Measurements from ENCODE around the gene ITGA2B.

ITGA2B gene

GRCh38 chr17:44381810-44382305 lies 7.6 kb downstream of the ITGA2B start:
- ChIA-PET CTCF (no interaction called here), POLR2A (interaction anchor here (1.1 kb wide), 1 partner anchor 12 kb away, joined by 3 read pairs; no protein-coding TSS in a partner anchor)
- DNase-seq (ENCODE audit: extremely low spot score): no peak
- no peak for TF ChIP-seq HDGF (IDR thresholded peaks at IDR 0.05; ENCODE audit: borderline replicate concordance)
- TF ChIP-seq SP1 (IDR thresholded peaks at IDR 0.05): no peak
- no peak for TF ChIP-seq SUZ12 (IDR thresholded peaks at IDR 0.05)
- TF ChIP-seq FOXM1 (IDR thresholded peaks at IDR 0.05; ENCODE audit: borderline replicate concordance): no peak
- no peak for TF ChIP-seq TARDBP (IDR thresholded peaks at IDR 0.05)
- TF ChIP-seq FOXA1 (IDR thresholded peaks at IDR 0.05): no peak
- no peak for TF ChIP-seq L3MBTL2 (conservative IDR thresholded peaks at IDR 0.05)
- no peak for TF ChIP-seq BHLHE40 (IDR thresholded peaks at IDR 0.05; ENCODE audit: borderline replicate concordance)
- TF ChIP-seq FOXK2 (IDR thresholded peaks at IDR 0.05): no peak
- no peak for TF ChIP-seq NFRKB (IDR thresholded peaks at IDR 0.05)
- no peak for TF ChIP-seq CTBP1 (IDR thresholded peaks at IDR 0.05; ENCODE audit: borderline replicate concordance)
- TF ChIP-seq PKNOX1 (IDR thresholded peaks at IDR 0.05): no peak
- TF ChIP-seq ELF4 (IDR thresholded peaks at IDR 0.05): no peak
- TF ChIP-seq LEF1 (IDR thresholded peaks at IDR 0.05; ENCODE audit: borderline replicate concordance): no peak
- TF ChIP-seq ARNT (IDR thresholded peaks at IDR 0.05): no peak

GRCh38 chr17:44380767-44381166 lies 8.7 kb downstream of the ITGA2B start:
- ChIA-PET CTCF (interaction anchor here (0.6 kb wide), 1 partner anchor 171 kb away, joined by 4 read pairs; no protein-coding TSS in a partner anchor), POLR2A (no interaction called here)
- TF ChIP-seq L3MBTL2 (conservative IDR thresholded peaks at IDR 0.05) (no peak), ARNT (IDR thresholded peaks at IDR 0.05) (no peak), PKNOX1 (IDR thresholded peaks at IDR 0.05) (no peak), LEF1 (IDR thresholded peaks at IDR 0.05; ENCODE audit: borderline replicate concordance) (no peak), SUZ12 (IDR thresholded peaks at IDR 0.05) (no peak), TARDBP (IDR thresholded peaks at IDR 0.05) (no peak), FOXK2 (IDR thresholded peaks at IDR 0.05) (no peak), NFRKB (IDR thresholded peaks at IDR 0.05) (no peak), BHLHE40 (IDR thresholded peaks at IDR 0.05; ENCODE audit: borderline replicate concordance) (no peak), FOXM1 (IDR thresholded peaks at IDR 0.05; ENCODE audit: borderline replicate concordance) (no peak), ELF4 (IDR thresholded peaks at IDR 0.05) (no peak), ZNF384 (IDR thresholded peaks at IDR 0.05) (no peak), CTBP1 (IDR thresholded peaks at IDR 0.05; ENCODE audit: borderline replicate concordance) (no peak), SP1 (IDR thresholded peaks at IDR 0.05) (no peak), HDGF (IDR thresholded peaks at IDR 0.05; ENCODE audit: borderline replicate concordance) (no peak), FOXA1 (IDR thresholded peaks at IDR 0.05) (no peak)
- no peak for DNase-seq (ENCODE audit: extremely low spot score)

- CTCF ChIA-PET: interaction anchor here (0.6 kb wide), 1 partner anchor 170 kb away, joined by 4 read pairs; no protein-coding TSS in a partner anchor
- TF ChIP-seq L3MBTL2 (conservative IDR thresholded peaks at IDR 0.05) (no peak), TARDBP (IDR thresholded peaks at IDR 0.05) (no peak), FOXM1 (IDR thresholded peaks at IDR 0.05; ENCODE audit: borderline replicate concordance) (no peak), ARNT (IDR thresholded peaks at IDR 0.05) (no peak), SP1 (IDR thresholded peaks at IDR 0.05) (no peak), HDGF (IDR thresholded peaks at IDR 0.05; ENCODE audit: borderline replicate concordance) (no peak), CTBP1 (IDR thresholded peaks at IDR 0.05; ENCODE audit: borderline replicate concordance) (no peak), PKNOX1 (IDR thresholded peaks at IDR 0.05) (no peak), LEF1 (IDR thresholded peaks at IDR 0.05; ENCODE audit: borderline replicate concordance) (no peak), NFRKB (IDR thresholded peaks at IDR 0.05) (no peak), FOXK2 (IDR thresholded peaks at IDR 0.05) (no peak), SUZ12 (IDR thresholded peaks at IDR 0.05) (no peak), ELF4 (IDR thresholded peaks at IDR 0.05) (no peak), ZNF384 (IDR thresholded peaks at IDR 0.05) (no peak), BHLHE40 (IDR thresholded peaks at IDR 0.05; ENCODE audit: borderline replicate concordance) (no peak), FOXA1 (IDR thresholded peaks at IDR 0.05) (no peak)
- DNase-seq (ENCODE audit: extremely low spot score): no peak
- POLR2A ChIA-PET: no interaction called here
Measured at GRCh38 chr17:44379887-44380286, 9.6 kb downstream of the ITGA2B start.

- DNase-seq (ENCODE audit: extremely low spot score): no peak
- ChIA-PET CTCF (no interaction called here), POLR2A (no interaction called here)
- no peak for TF ChIP-seq PKNOX1 (IDR thresholded peaks at IDR 0.05)
- TF ChIP-seq HDGF (IDR thresholded peaks at IDR 0.05; ENCODE audit: borderline replicate concordance): no peak
- no peak for TF ChIP-seq ARNT (IDR thresholded peaks at IDR 0.05)
- no peak for TF ChIP-seq CTBP1 (IDR thresholded peaks at IDR 0.05; ENCODE audit: borderline replicate concordance)
- TF ChIP-seq ELF4 (IDR thresholded peaks at IDR 0.05): no peak
- TF ChIP-seq SUZ12 (IDR thresholded peaks at IDR 0.05): no peak
- TF ChIP-seq FOXK2 (IDR thresholded peaks at IDR 0.05): no peak
- TF ChIP-seq FOXA1 (IDR thresholded peaks at IDR 0.05): no peak
- no peak for TF ChIP-seq L3MBTL2 (conservative IDR thresholded peaks at IDR 0.05)
- no peak for TF ChIP-seq FOXM1 (IDR thresholded peaks at IDR 0.05; ENCODE audit: borderline replicate concordance)
- no peak for TF ChIP-seq TARDBP (IDR thresholded peaks at IDR 0.05)
- no peak for TF ChIP-seq ZNF384 (IDR thresholded peaks at IDR 0.05)
- no peak for TF ChIP-seq NFRKB (IDR thresholded peaks at IDR 0.05)
- TF ChIP-seq LEF1 (IDR thresholded peaks at IDR 0.05; ENCODE audit: borderline replicate concordance): no peak
Measured at GRCh38 chr17:44378171-44378705, 11.2 kb downstream of the ITGA2B start.

- ChIA-PET POLR2A (interaction anchor here (1.5 kb wide), 1 partner anchor 8 kb away, joined by 8 read pairs; no protein-coding TSS in a partner anchor), CTCF (interaction anchor here (0.6 to 1.5 kb wide), 5 partner anchors 9 to 478 kb away, joined by 3 to 7 read pairs (median 3); partner anchors contain the start of gene FAM171A2)
- TF ChIP-seq ZNF384 (IDR thresholded peaks at IDR 0.05) (no peak), SUZ12 (IDR thresholded peaks at IDR 0.05) (no peak), ELF4 (IDR thresholded peaks at IDR 0.05) (no peak), FOXK2 (IDR thresholded peaks at IDR 0.05) (no peak), ARNT (IDR thresholded peaks at IDR 0.05) (no peak), L3MBTL2 (conservative IDR thresholded peaks at IDR 0.05) (no peak), CTBP1 (IDR thresholded peaks at IDR 0.05; ENCODE audit: borderline replicate concordance) (no peak), PKNOX1 (IDR thresholded peaks at IDR 0.05) (no peak), LEF1 (IDR thresholded peaks at IDR 0.05; ENCODE audit: borderline replicate concordance) (no peak), TARDBP (IDR thresholded peaks at IDR 0.05) (no peak), NFRKB (IDR thresholded peaks at IDR 0.05) (no peak), FOXM1 (IDR thresholded peaks at IDR 0.05; ENCODE audit: borderline replicate concordance) (no peak), HDGF (IDR thresholded peaks at IDR 0.05; ENCODE audit: borderline replicate concordance) (no peak), SP1 (IDR thresholded peaks at IDR 0.05) (no peak), FOXA1 (IDR thresholded peaks at IDR 0.05) (no peak)
- no peak for DNase-seq (ENCODE audit: extremely low spot score)
Measured at GRCh38 chr17:44376779-44377178, 12.7 kb downstream of the ITGA2B start.
